Embryonic facial prominence (tissue), 1 donor: Measurements from ENCODE around the gene SMIM27.
"Not testable (repeated sequence)": the region's sequence is repeated elsewhere in the genome, so short reads cannot be mapped to it uniquely, and the experiment has no call there.

ENCODE experiments used
- DNase-seq: peaks from one replicate; pipeline ENCODE4 v3.0.0-alpha.2; 2016; ENCODE audit errors: extremely low spot score

Gene SMIM27

GRCh38 chr9:32596936-32597335, 44.8 kb downstream of the SMIM27 start:
- no peak for DNase-seq

- DNase-seq, result not testable (repeated sequence)
Observed at GRCh38 chr9:32599021-32599420, 46.9 kb downstream of the SMIM27 start.
